ENCODE measurements around the gene SAMHD1.
"Not testable (repeated sequence)": the region's sequence is repeated elsewhere in the genome, so short reads cannot be mapped to it uniquely, and the experiment has no call there.

SAMHD1 gene

DNA sequence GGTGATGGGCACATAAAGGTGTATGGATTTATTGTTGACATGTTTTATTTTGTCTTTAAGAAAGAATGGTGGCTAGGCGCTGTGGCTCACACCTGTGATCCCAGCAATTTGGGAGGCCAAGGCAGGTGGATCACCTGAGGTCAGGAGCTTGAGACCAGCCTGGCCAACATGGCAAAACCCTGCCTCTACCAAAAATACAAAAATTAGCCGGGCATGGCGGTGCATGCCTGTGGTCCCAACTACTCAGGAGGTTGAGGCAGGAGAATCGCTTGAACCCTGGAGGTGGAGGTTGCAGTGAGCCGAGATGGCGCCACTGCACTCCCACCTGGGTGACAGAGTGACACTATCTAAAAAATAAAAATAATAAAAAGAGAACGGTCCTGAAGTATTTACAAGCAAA lies 45.4 kb downstream of the SAMHD1 start:
- DNase-seq, result not testable (repeated sequence)

DNA sequence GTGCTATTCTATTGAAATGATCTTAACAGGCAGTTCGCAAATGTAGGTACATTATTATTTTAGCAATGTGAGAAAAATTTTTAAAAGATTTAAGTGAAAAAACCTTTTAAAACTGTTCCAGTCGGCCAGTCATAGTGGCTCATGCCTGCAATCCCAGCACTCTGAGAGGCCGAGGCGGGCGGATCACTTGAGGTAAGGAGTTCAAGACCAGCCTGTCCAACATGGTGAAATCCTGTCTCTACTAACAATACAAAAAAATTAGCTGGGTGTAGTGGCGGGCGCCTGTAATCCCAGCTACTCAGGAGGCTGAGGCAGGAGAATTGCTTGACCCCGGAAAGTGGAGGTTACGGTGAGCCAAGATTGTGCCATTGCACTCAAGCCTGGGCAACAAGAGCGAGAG lies 45.9 kb downstream of the SAMHD1 start:
- DNase-seq, result not testable (repeated sequence)

DNA sequence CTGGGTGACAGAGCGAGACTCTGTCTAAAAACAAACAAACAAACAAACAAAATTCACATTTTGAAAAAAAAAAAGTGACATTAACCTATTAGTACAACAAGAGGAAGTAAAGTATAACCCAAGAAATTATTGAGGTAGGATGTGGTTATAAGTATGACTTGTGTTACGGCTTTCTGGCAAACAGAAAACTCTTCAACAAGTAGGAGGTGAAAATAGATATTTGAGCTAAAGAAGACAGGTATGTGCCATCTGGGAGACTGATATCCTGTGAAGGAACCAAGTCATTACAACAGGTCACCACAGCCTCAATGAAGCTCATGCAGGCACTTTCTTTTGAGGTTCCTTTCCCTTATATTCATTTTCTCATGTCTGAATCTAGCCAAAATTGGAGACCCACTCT lies 46.8 kb downstream of the SAMHD1 start:
- DNase-seq, result no peak

DNA sequence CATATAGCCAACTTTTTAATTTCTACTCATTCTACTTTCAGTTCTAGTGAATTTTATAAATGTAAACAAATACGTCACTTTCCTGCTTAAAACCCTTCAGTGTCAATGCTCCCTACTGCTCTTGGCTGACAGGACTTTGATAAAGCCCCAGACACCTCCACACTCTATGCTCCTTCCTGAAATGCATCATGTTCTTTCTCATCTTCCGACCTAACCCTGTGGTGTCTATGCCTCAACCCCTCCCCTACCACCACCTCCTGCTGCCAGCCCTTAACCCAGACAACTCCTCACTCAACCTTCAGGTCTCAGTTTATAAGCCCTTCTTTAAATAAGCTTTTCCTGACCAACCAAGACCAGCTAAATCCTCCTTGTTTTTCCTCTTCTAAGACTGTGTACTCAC lies 56.5 kb downstream of the SAMHD1 start:
- no peak for DNase-seq

DNA sequence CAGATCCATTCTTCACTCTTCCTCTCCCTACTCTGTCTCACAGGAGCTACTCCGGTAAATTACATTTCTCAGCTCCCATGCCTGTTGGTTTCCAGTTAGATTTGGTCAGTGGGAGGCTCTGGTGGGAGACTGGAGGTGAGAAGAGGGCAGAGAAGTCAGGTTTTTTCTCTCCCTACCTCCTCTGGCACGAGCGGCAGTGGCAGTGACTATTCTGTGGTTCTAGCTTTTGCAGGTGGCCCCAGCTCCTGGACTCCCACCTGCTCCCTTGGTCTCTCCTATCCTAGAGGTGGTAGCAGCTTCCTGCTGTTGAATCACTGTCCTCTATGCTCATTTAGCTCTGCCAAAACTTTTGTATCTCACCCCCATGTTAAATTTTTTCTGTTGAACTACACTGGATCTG lies 57.7 kb downstream of the SAMHD1 start:
- no peak for DNase-seq

DNA sequence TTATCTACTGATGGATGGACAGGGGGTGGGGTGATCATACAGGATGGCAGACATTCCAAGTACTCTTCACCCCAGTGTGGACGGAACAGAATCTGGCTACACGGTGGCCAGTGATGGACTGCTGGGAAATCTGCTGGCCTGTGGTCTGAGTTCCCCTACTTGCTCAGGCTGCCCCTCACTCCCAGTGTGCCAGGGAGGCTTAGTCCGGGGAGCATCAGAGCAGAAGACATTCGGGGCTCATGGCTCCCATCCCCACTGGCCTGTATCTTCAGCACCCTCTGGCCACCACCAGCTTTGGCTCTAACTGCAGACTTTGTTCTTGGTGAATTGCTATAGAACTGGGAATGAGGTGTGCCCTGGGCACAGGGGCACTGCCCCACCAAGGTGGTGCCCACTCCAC lies 60.3 kb downstream of the SAMHD1 start:
- no peak for DNase-seq

DNA sequence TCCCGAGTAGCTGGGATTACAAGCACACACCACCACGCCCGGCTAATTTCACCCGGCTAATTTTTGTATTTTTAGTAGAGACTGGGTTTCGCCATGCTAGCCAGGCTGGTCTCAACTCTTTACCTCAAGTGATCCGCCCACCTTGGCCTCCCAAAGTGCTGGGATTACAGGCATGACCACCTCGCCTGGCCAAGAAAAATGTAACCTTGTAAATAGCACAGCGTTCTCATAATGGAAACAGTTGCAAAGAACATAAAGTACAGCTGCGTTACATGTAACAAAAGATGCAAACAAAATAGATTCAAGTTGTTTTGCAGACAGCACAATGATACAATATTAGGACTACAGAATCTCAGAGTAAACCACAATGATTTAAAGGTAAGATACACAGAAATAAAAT lies 60.9 kb downstream of the SAMHD1 start:
- DNase-seq, result no peak

DNA sequence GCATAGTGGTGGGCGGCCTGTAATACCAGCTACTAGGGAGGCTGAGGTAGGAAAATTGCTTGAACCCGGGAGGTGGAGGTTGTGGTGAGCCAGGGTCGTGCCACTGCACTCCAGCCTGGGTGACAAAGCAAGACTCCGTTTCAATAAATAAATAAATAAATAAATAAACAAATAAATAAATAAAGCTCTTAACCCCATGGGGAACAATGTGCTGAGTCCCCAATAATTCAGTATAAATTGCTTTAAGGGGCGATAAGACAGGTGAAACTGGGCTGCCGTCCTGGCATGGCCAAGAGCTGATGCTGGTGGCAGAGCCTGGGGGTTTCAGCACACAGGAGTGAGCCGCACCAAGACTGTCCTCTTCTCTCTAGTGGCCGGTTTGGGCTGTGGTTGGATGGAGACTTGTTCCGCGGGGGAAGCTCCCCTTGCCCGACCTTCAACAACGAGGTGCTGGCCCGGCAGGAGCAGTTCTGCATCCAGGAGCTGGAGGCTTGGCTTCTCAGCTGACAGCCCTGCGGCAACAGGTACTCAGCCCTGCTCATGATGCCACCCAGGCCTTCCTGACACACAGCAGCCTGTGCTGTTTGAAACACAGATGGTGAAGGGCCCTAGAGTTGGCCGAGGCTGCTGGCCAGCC lies 62.5 kb downstream of the SAMHD1 start:
- no peak for DNase-seq

DNA sequence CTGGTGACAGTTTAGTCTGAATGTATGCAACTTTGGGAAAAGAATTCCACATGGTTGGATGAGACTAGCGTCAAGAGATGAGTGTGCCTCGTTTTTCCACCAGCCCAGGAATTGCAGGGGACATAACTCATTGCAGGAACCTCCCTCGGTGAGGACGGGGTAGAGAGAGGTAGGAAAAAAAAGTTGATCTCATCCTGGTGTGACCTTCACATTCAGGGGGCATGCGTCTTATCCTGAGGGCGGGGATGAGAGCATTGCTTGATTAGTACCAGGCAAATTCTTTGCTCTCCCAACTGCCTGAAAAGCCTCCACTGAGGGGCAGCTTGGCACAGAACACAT lies 63.8 kb downstream of the SAMHD1 start:
- no peak for DNase-seq

DNA sequence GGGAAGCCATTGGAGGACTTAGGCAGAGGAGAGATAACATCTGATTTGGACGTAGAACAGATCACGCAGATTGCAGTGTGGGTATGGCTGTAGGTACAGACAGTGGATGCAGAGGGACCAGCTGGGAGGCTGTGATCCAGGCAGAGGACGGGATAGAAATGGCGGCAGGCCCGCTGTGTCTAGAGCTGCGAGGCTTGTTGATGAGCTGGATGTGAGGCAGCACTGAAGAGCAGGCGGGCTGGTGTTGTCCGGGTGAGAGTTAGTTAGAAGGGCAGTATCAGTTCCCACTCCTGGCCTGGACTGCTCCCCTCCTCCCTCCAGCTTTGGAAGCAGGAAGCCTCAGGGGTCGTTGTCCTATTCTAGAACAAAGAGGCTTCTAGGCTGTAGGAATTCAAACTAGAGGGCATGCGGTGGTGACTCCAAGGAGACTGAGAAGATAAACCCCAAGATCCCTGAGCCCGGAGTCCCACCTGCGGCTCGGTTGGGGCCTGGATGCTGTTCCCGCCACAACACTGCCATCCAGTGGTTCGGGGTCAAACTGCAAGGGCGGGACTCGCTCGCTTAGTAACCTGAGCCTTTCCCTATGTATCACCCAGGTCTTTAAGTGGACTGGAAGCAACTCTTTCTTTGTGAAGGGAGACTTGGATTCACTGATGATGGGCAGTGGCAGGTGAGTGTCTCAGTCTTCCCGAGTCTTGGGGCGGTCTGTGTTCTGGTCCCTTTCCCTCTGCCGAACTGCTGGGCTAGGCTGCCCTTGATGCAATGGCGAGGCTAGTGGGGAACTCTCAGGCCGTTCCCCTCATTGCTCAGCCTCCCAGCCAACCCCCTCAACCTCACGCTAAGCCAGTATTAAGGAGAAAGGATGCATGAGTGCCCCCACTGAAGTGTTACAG lies 64.4 kb downstream of the SAMHD1 start:
- peak; percentile 71 for DNase-seq

DNA sequence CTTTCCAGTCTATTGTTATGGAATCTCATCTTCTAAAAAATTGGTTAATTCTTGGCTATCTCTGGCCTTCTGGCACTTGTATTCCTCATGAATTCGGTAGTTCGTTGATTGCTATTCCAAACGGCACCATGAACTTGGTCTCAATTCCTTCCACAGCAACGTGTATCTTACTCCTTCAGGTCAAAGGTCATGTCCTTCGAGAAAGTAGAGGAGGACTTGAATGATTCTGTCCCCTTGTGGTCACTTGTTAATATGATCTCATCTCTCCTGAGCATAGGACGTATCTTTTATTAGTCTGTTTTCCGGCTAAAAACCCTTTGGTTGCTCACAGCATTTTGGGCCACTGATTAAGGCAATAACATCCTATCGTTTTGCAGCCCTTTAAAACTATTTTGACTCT lies 66.2 kb downstream of the SAMHD1 start:
- DNase-seq, result no peak

DNA sequence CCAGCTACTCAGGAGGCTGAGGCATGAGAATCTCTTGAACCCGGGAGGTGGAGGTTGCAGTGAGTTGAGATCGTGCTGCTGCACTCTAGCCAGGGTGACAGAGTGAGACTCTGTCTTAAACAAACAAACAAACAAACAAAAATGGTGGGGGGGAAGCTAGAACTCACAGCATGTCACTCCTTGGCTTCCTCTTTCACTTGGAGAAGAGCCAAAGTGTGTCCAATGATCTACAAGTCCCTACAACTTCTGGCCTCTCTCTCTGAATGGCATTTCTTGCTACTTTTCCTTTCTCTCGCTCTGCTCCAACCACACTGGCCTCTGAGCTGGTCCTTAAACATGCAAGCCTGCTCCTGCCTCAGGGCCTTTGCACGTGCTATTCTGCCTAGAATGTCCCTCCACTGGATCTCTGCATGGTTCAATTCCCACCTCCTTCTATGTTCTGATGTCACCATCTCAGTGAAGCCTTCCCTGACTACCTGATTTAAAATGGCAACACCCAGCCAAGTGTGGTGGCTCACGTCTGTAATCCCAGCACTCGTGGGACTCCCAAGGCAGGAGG lies 67.5 kb downstream of the SAMHD1 start:
- DNase-seq, result no peak

DNA sequence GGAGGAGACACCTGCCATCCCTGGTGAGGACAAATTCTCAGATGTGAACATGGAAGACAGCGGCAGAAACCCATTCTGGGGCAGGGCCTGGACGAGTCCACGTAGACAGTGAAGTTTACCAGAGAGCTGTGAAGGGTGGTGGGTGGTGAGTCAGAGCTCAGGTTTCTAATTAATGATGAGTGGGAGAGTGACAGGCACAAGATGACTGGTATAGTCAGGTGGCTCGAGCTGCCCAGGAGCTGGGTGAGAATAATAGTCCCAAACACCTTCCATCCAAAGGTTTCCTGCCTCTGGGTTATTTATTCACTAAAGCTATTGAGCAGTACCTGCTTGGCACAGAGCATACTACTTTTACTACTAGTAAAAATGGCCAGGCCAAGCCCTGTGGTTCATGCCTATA lies 69.6 kb downstream of the SAMHD1 start:
- DNase-seq, result no peak

DNA sequence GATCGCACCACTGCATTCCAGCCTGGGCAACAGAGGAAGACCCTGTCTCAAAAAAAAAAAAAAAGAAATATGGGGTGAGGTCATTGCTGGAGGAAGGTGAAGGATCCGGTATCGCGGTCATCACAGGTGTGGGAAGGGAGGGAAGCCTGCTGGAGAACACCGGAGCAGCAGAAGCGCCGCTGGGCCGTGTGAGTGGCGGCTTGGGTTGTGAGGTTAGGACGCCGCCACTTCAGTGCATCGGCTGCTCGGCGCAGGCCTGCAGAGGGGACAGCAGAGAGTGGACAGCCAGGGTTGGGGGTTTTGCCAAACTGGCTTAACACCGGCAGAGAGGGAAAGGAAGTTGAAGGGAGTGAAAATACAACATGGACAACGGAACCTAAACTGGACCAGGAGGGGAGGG lies 70.2 kb downstream of the SAMHD1 start:
- no peak for DNase-seq

DNA sequence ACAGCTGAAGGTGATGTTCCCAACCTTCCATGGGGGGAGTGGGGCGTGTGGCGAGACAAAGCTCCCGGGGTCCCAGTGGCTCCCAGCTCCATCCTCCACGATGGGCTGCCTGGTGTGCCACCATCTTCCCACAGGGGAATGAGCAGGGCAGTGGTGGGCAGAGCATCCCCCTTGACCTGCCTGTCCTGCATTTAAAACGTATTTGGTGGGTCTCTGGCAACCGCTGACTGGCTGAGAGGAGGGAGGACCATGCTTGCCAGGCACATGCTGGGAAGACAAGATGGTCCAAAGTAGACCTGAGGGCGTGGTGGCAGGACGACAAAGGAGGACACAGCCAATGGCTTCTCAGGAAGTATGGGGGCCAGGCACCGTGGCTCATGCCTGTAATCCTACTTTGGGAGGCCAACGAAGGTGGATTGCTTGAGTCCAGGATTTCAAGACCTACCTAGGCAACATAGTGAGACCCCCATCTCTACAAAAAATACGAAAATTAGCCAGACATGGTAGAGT lies 70.7 kb downstream of the SAMHD1 start:
- no peak for DNase-seq

DNA sequence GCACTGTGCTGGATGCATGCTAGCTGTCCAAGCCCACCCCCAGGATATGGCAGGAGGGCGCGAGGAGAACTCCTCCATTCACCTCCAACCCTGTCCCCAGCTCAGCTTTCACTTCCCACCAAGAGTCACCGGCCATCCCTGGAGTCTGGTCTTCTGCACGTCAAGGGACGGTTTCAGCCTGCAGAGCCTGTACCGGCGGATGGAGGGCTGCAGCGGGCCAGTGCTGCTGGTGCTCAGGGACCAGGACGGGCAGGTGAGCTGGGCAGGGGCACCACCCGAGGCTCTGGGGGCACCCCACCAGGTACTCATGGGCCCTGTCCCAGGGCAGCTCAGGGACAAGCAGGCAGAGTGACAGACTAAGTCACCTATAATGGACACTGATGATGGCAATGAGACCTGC lies 72.6 kb downstream of the SAMHD1 start:
- DNase-seq, result no peak

DNA sequence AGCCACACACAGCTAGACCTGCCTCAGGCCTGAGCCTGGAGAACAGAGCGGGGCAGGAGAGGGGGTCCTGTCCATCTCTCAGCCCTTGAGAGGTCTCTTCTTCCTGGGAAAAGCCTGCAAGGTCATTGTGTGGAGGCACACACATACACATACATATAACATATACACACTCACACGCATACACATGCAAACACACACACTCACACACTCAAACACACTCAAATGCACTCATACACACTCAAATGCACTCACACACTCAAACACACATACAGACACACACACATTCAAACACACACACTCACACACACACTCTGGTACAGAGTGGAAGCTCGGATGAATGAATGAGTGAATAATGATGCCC lies 75.1 kb downstream of the SAMHD1 start:
- DNase-seq, result no peak

DNA sequence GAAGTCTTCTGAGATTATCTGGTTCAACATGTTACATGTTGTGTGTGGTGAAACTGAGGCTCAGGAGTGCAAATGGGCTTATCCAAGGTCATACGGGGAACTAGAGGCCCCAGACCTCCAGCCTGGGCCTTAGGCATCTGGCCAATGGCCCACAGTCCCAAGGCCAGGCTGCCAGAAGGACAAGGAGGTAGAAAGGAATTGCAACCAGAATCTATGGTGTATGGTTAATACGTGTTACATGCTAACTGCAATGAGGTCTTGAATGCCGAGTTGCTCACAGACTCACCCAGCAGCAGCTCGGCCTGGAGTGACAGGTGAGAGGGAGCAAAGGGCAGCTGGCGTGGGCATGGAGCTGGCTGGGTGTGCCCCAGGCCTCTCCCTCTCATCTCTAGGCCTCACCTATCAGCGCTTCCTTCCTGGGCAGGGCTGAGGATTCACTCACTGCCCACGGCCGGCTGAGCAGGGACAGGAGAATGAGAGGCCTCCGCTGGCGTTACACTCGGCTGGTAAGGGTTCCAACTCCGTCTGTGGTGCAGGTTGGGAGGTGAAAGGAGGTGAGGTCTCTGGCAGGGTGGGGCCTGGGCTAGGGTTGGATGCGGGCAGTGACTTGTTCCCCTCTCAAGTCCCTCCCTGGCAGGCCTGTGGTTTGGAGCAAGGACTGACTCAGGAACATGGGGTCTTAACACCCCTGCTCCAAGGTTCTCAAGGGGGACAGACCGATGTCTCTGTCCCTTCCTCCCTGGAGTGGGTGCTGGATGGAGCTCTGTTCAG lies 75.6 kb downstream of the SAMHD1 start, which contains the start of gene TLDC2:
TLDC2 (plus strand) TSS at position 437 of the 771 bp plus-strand sequence; CDS start at position 474, 37 bp downstream.
- no peak for DNase-seq

DNA sequence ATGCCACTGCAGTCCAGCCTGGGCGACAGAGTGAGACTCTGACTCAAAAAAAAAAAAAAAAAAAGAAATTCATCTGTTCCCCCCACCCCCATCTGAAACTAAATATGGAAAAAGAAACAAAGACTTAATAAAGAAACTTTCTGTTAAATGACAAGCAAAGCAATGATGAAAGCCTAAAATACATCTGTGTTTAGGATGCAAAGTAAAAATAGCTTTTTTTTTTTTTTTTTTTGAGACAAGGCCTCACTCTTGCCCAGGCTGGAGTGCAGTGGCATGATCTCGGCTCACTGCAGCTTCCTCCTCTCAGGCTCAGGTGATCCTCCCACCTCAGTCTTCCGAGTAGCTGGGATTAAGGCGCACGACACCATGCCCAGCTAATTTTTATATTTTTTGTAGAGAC lies 76.4 kb downstream of the SAMHD1 start:
- not testable (repeated sequence) for DNase-seq

DNA sequence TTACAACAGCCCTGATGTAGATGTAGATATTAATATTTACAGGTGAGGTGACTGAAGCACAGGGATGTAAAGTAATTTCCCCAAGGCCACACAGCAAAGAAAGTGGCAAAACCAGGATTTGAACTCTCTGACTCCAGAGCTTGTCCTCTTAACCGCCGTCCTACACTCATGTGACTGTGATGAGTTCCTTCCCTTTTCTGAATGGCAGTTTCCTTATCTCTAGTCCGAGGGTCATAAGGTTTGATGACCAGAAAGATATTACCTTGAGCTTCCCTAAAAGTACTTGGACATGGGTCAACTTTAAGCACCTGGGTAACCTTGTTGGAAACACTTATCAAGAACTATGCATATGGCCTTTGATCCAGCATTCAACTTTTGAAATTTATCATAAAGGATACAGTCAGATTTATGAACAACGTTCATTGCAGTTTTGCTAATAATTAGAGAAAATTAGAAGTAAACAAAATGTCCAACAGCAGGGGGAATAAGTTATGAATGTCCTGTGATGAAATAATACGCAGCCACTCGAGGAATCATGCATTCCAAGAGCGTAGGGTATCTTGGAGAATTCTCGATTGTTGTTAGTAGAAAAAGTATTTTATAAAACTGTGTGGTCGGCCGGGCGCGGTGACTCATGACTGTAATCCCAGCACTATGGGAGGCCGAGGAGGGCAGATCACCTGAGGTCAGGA lies 77.9 kb downstream of the SAMHD1 start:
- no peak for DNase-seq

DNA sequence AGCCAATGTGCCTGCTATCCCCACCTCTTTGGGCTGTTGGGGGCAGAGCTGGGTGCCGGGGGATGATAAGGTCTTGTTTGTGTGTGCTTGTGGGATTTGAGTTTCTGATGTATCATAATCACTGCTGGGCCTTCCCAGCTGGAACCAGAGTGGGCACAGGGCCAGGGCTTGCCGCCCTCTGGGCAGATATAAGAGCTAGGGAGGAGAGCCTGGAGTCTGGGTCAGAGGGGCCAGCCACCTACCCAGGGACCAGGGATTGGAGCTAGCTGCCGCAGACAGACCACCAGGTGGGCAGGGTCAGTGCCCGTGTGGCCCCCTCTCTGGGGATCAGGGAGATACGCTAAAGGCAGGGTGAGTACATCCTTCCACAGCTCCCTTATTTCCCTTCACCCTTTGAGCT lies 78.7 kb downstream of the SAMHD1 start:
- DNase-seq, result no peak

Data from CD4-positive, alpha-beta T cell treated with Interferon gamma for 1 hour (primary cell).